HG03064 (cell line): Measurements from ENCODE around the gene HPCAL1.
"Not testable (repeated sequence)": the region's sequence is repeated elsewhere in the genome, so short reads cannot be mapped to it uniquely, and the experiment has no call there.

Experiments used
- ATAC-seq: cut with Tn5 transposase; IDR thresholded peaks from one replicate; pipeline ENCODE4 v1.9.1; 2021; ENCODE audit warnings: low read depth; ENCODE audit not compliant: unreplicated experiment

Gene HPCAL1

GRCh38 chr2:10433264-10433946 lies 130.7 kb downstream of the HPCAL1 start:
- ATAC-seq, result no peak

GRCh38 chr2:10433947-10434885 lies 131.5 kb downstream of the HPCAL1 start:
- no peak for ATAC-seq

- no peak for ATAC-seq
These were observed 132.4 kb downstream of the HPCAL1 start for GRCh38 chr2:10434886-10435819.

GRCh38 chr2:10435820-10436204 lies 133.1 kb downstream of the HPCAL1 start:
- no peak for ATAC-seq

GRCh38 chr2:10436583-10437110 lies 133.9 kb downstream of the HPCAL1 start:
- no peak for ATAC-seq

- no peak for ATAC-seq
These were observed 135.1 kb downstream of the HPCAL1 start for GRCh38 chr2:10437806-10438205.

GRCh38 chr2:10438688-10439087 lies 136.0 kb downstream of the HPCAL1 start:
- no peak for ATAC-seq

- ATAC-seq, result no peak
These were observed 136.6 kb downstream of the HPCAL1 start for GRCh38 chr2:10439185-10439879.

GRCh38 chr2:10439971-10440370 lies 137.3 kb downstream of the HPCAL1 start:
- no peak for ATAC-seq

GRCh38 chr2:10440736-10441135 lies 138.0 kb downstream of the HPCAL1 start:
- no peak for ATAC-seq

- ATAC-seq, result no peak
These were observed 139.2 kb downstream of the HPCAL1 start for GRCh38 chr2:10441948-10442347.

- ATAC-seq, result not testable (repeated sequence)
These were observed 139.9 kb downstream of the HPCAL1 start for GRCh38 chr2:10442469-10443126.

GRCh38 chr2:10444463-10444862 lies 141.8 kb downstream of the HPCAL1 start:
- no peak for ATAC-seq

- ATAC-seq, result no peak
These were observed 143.9 kb downstream of the HPCAL1 start for GRCh38 chr2:10446631-10447030.

- peak; percentile 27 for ATAC-seq
These were observed 144.7 kb downstream of the HPCAL1 start for GRCh38 chr2:10447300-10447894.

GRCh38 chr2:10447895-10448575 lies 145.3 kb downstream of the HPCAL1 start, which contains the start of gene ODC1:
TSS of gene ODC1 (minus strand) at chr2:10448327. CDS start at chr2:10445032, 3,295 bp downstream.
- peak; percentile 63 for ATAC-seq

GRCh38 chr2:10448576-10449485 lies 146.1 kb downstream of the HPCAL1 start:
- peak; percentile 58 for ATAC-seq
